Smooth muscle cell (in vitro differentiated cells): ENCODE measurements around the gene C14orf180. TPM values are rescaled to one million over a fixed set of nuclear protein-coding genes. Genes with fewer than 3 reads are reported as not detected.

Experiments
- DNase-seq: peaks from one replicate; lab custom pipeline; 2025; ENCODE audit not compliant: unreplicated experiment; lab: John Stamatoyannopoulos, UW
- H2AFZ ChIP-seq: fragments of 200-600 bp; sonication (generic); 2 replicates; pipeline ENCODE4 v1.6.0; 2016; ENCODE audit warnings: antibody characterized with exemption, low read depth, mild to moderate bottlenecking
- H3F3A ChIP-seq: fragments of 200-600 bp; sonication (generic); 2 replicates; pipeline ENCODE4 v1.6.0; 2017; ENCODE audit warnings: antibody characterized with exemption, low read depth
- H3K27ac ChIP-seq: fragments of 200-600 bp; sonication (generic); 2 replicates; pipeline ENCODE4 v1.5.1; 2016; ENCODE audit warnings: low read depth, mild to moderate bottlenecking
- H3K27me3 ChIP-seq: fragments of 200-600 bp; sonication (generic); 2 replicates; pipeline ENCODE4 v1.6.1; 2016; ENCODE audit warnings: low read depth, mild to moderate bottlenecking
- H3K36me3 ChIP-seq: fragments of 200-600 bp; sonication (generic); 2 replicates; pipeline ENCODE4 v1.5.1; 2016; ENCODE audit warnings: low read depth
- H3K4me1 ChIP-seq: fragments of 200-600 bp; sonication (generic); 2 replicates; pipeline ENCODE4 v1.5.1; 2016; ENCODE audit warnings: low read depth
- H3K4me2 ChIP-seq: fragments of 200-600 bp; sonication (generic); 2 replicates; pipeline ENCODE4 v1.6.0; 2016; ENCODE audit warnings: mild to moderate bottlenecking
- H3K4me3 ChIP-seq: fragments of 200-600 bp; sonication (generic); 2 replicates; pipeline ENCODE4 v1.5.1; 2016; ENCODE audit warnings: mild to moderate bottlenecking
- H3K79me2 ChIP-seq: fragments of 200-600 bp; sonication (generic); 2 replicates; pipeline ENCODE4 v1.6.0; 2016; ENCODE audit warnings: low read depth, mild to moderate bottlenecking
- H3K9ac ChIP-seq: fragments of 200-600 bp; sonication (generic); 2 replicates; pipeline ENCODE4 v1.6.0; 2016; ENCODE audit warnings: low read depth
- H3K9me3 ChIP-seq: fragments of 200-600 bp; sonication (generic); replicated peaks from 2 replicates; pipeline ENCODE4 v1.5.1; 2016; ENCODE audit warnings: low read depth
- H4K20me1 ChIP-seq: fragments of 200-600 bp; sonication (generic); 2 replicates; pipeline ENCODE4 v1.6.0; 2016; ENCODE audit warnings: low read depth
- CTCF ChIP-seq: fragments of 200-600 bp; sonication (generic); IDR thresholded peaks from 2 replicates; pipeline ENCODE4 v1.5.1; 2017; ENCODE audit warnings: borderline replicate concordance, mild to moderate bottlenecking, antibody characterized with exemption; ENCODE audit not compliant: insufficient read depth, poor library complexity, severe bottlenecking
- WGBS: methylation state at CpG from one replicate; pipeline ENCODE4 v1.1.7; 2016; ENCODE audit warnings: low lambda C conversion rate; 5-methylcytosine and 5-hydroxymethylcytosine counted together
- polyA plus RNA-seq: library from polyadenylated mRNA; unstranded; fragments of >200 nt; fragmentation: Nextera tagmentation; extraction: Ambion mirVana; gene quantifications from 2 replicates; pipeline ENCODE4 v1.2.1, GENCODE V29; 2016
- total RNA-seq: library from RNA; depleted of rRNA; stranded (reverse); fragments of >200 nt; gene quantifications from 2 replicates; pipeline ENCODE4 v1.2.3, GENCODE V29; 2014

Gene C14orf180
- total and polyA plus RNA-seq, 2 experiments from 2014 or later = 0.63 to 1.2 TPM

DNA sequence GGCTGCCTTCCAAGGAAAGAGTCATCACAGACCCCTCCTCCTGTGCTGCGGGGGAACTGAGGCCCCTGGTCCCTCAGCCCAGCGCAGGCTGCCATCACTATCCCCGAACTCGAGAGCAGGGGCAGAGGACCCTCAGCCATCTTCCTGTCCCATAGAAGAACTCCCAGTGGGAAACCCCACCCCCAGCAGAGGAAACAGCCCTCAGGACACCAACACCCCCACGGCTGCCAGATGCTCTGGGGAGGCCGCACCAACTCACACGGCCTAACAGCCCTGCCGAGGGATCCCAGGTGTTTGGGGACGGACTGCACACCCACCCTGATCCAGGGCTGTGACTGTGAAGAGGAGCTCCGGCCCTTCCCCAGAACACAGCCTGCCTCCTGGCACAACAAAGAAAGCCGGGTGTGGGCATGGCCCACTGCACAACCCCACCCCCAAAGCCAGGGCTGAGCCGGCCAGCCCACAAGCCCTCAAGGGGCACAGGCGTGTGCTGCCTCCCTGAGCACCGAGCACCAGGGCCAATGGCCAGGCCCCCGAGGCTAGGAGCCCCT, 16.3 kb upstream of the C14orf180 start:
- H4K20me1 ChIP-seq = no peaks in the 10 kb centered on the region
- no peak for TF ChIP-seq CTCF
- no peaks in the 10 kb centered on the region for H3K36me3 ChIP-seq
- H3K9ac ChIP-seq = no peak overlapping the region
- H3K4me1 ChIP-seq = no peaks in the 10 kb centered on the region
- H3K4me3 ChIP-seq = no peak overlapping the region
- H3K79me2 ChIP-seq = no peaks in the 10 kb centered on the region
- no peaks in the 10 kb centered on the region for H3K27me3 ChIP-seq
- no peak overlapping the region for H2AFZ ChIP-seq
- no peaks in the 10 kb centered on the region for H3F3A ChIP-seq
- H3K4me2 ChIP-seq = no peak overlapping the region
- DNase-seq = no peak
- 89% methylated on average over 15 of the region's 15 CpGs for WGBS
- no peak overlapping the region for H3K27ac ChIP-seq
- no peaks in the 10 kb centered on the region for H3K9me3 ChIP-seq

DNA sequence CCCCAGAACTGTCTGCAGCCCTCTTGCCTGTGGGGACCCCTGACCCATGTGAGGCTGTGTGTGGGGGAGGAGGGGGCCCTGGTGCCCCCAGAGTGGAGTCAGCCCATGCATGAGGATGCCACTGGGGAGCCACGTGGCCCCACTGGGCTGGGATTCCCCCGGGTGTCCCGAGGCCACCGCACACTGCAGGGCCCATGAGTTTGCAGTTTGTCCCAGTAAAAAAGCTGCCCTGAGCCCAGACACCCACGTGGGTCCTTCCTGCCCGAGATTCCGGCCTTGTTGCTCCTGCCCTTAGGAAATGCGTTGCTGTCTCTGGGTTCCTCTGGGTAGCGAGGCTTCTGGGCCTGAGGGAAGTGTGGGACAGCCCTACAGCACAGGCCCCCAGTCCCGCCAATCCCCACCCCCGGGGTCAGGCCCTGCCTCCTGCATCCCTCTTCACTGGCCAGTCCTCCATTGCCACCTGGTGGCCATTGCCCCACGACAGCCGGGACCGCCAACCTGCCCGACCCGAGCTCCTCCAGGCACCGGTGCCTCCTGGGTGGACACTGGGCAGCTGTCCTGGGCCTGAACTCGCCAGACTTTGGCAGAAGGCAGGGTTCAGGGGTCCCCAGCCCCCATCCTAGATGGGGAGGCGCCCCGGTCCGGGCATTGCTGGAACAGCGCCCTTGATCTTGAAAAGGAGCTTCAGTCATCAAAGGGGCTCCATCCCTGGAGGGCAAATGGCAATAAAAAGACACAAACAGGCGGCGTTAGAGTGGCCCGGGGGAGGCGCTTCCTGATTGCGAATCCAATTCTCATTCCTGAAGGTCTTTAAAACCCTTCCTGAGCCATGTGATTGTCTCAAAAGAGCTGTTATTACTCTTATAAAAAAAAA, 15.6 kb upstream of the C14orf180 start:
- Histone ChIP-seq H3K4me2 (peak overlapping the region; percentile 50), H3K9ac (no peak overlapping the region), H3K36me3 (no peaks in the 10 kb centered on the region), H3K27ac (no peak overlapping the region), H3K4me1 (no peaks in the 10 kb centered on the region), H3K27me3 (no peaks in the 10 kb centered on the region), H4K20me1 (no peaks in the 10 kb centered on the region), H3K9me3 (no peaks in the 10 kb centered on the region), H3K4me3 (no peak overlapping the region), H3K79me2 (no peaks in the 10 kb centered on the region), H2AFZ (no peak overlapping the region), H3F3A (no peaks in the 10 kb centered on the region)
- 19% methylated on average over 26 of the region's 27 CpGs for WGBS
- TF ChIP-seq CTCF = peak; percentile 94
- DNase-seq = peak; percentile 50

GRCh38 chr14:104564744-104565679, 14.6 kb upstream of the C14orf180 start:
- H3K9me3 ChIP-seq = no peaks in the 10 kb centered on the region
- no peak overlapping the region for H3K9ac ChIP-seq
- DNase-seq = no peak
- no peak overlapping the region for H3K27ac ChIP-seq
- H3K27me3 ChIP-seq = no peaks in the 10 kb centered on the region
- TF ChIP-seq CTCF = no peak
- H3K36me3 ChIP-seq = no peaks in the 10 kb centered on the region
- H4K20me1 ChIP-seq = no peaks in the 10 kb centered on the region
- H3K4me2 ChIP-seq = no peak overlapping the region
- no peak overlapping the region for H2AFZ ChIP-seq
- WGBS = 93% methylated on average over 30 of the region's 30 CpGs
- no peaks in the 10 kb centered on the region for H3F3A ChIP-seq
- no peaks in the 10 kb centered on the region for H3K4me1 ChIP-seq
- H3K79me2 ChIP-seq = no peaks in the 10 kb centered on the region
- no peak overlapping the region for H3K4me3 ChIP-seq
